ENCODE results near the gene EN2.

GRCh38 chr7:155465761-155466141 is 7.8 kb downstream of the EN2 start:
- TF ChIP-seq POLR2A (IDR thresholded peaks at IDR 0.05; ENCODE audit: low read depth, low read length): no peak
- no peak for TF ChIP-seq PAX5 (IDR thresholded peaks at IDR 0.05; ENCODE audit: insufficient read depth, low read length, severe bottlenecking)
- no peak for TF ChIP-seq SPI1 (IDR thresholded peaks at IDR 0.05; ENCODE audit: low read depth, low read length)
